GM23248 (cell line): ENCODE measurements around the gene ANGPT4. TPM values are rescaled to one million over a fixed set of nuclear protein-coding genes. Genes with fewer than 3 reads are reported as not detected.

Experiments
- DNase-seq: peaks from one replicate; pipeline ENCODE4 v3.0.0-alpha.2; 2015
- H2AFZ ChIP-seq: fragments of 200-600 bp; sonication (generic); 2 replicates; pipeline ENCODE4 v1.6.1; 2016; ENCODE audit warnings: antibody characterized with exemption
- H3F3A ChIP-seq: fragments of 200-600 bp; sonication (generic); 2 replicates; pipeline ENCODE4 v1.6.1; 2016; ENCODE audit warnings: mild to moderate bottlenecking, antibody characterized with exemption, mixed run types; ENCODE audit not compliant: insufficient read depth
- H3K27ac ChIP-seq: fragments of 200-600 bp; sonication (generic); 2 replicates; pipeline ENCODE4 v1.5.1; 2016; ENCODE audit warnings: mild to moderate bottlenecking
- H3K27me3 ChIP-seq: fragments of 200-600 bp; sonication (generic); replicated peaks from 2 replicates; pipeline ENCODE4 v1.6.1; 2016; ENCODE audit warnings: mild to moderate bottlenecking; ENCODE audit not compliant: insufficient read depth
- H3K36me3 ChIP-seq: fragments of 200-600 bp; sonication (generic); 2 replicates; pipeline ENCODE4 v1.6.1; 2016; ENCODE audit warnings: low read depth, mild to moderate bottlenecking
- H3K4me1 ChIP-seq: fragments of 200-600 bp; sonication (generic); 2 replicates; pipeline ENCODE4 v1.6.1; 2016; ENCODE audit warnings: mild to moderate bottlenecking; ENCODE audit not compliant: insufficient read depth
- H3K4me2 ChIP-seq: fragments of 200-600 bp; sonication (generic); one replicate; pipeline ENCODE4 v1.6.1; 2016; ENCODE audit warnings: mild to moderate bottlenecking; ENCODE audit not compliant: unreplicated experiment
- H3K4me3 ChIP-seq: fragments of 200-600 bp; sonication (generic); 2 replicates; pipeline ENCODE4 v1.5.1; 2016; ENCODE audit warnings: mild to moderate bottlenecking
- H3K79me2 ChIP-seq: fragments of 200-600 bp; sonication (generic); 2 replicates; pipeline ENCODE4 v1.6.1; 2016; ENCODE audit warnings: mild to moderate bottlenecking; ENCODE audit not compliant: insufficient read depth
- H3K9ac ChIP-seq: fragments of 200-600 bp; sonication (generic); 2 replicates; pipeline ENCODE4 v1.6.1; 2016; ENCODE audit warnings: mild to moderate bottlenecking
- H3K9me2 ChIP-seq: fragments of 200-600 bp; sonication (generic); 2 replicates; pipeline ENCODE4 v1.6.1; 2016; ENCODE audit warnings: mixed run types, mild to moderate bottlenecking, moderate library complexity; ENCODE audit not compliant: insufficient read depth
- H3K9me3 ChIP-seq: fragments of 200-600 bp; sonication (generic); one replicate; pipeline ENCODE4 v1.6.1; 2017; ENCODE audit warnings: low read depth
- H4K20me1 ChIP-seq: fragments of 200-600 bp; sonication (generic); 2 replicates; pipeline ENCODE4 v1.6.0; 2016; ENCODE audit not compliant: insufficient read depth
- EZH2 ChIP-seq: fragments of 200-600 bp; sonication (generic); IDR thresholded peaks from 2 replicates; pipeline ENCODE4 v1.6.1; 2018; ENCODE audit warnings: antibody characterized with exemption, mild to moderate bottlenecking; ENCODE audit not compliant: insufficient read depth, poor library complexity, severe bottlenecking
- EZH2phosphoT487 ChIP-seq: fragments of 200-600 bp; sonication (generic); IDR thresholded peaks from 2 replicates; pipeline ENCODE4 v1.6.1; 2018; ENCODE audit warnings: antibody characterized with exemption, moderate library complexity, mild to moderate bottlenecking, low read depth; ENCODE audit not compliant: insufficient read depth
- WGBS, 2 experiments: methylation state at CpG; one replicate each; pipeline ENCODE4 v1.1.6; 2015 to 2017; ENCODE audit warnings: low lambda C conversion rate in 2 of 2, low coverage in 1 of 2; ENCODE audit errors: missing lambda C conversion rate in 2 of 2; 5-methylcytosine and 5-hydroxymethylcytosine counted together
- in situ Hi-C: fragments of 300-500 bp; cut with MboI; formaldehyde crosslinking; loops from 2 replicates; pipeline ENCODE4 v1.15.0; 2020
- polyA plus RNA-seq: library from polyadenylated mRNA; unstranded; fragments of >200 nt; fragmentation: Nextera tagmentation; extraction: Ambion mirVana; gene quantifications from 2 replicates; pipeline ENCODE4 v1.2.1, GENCODE V29; 2016
- total RNA-seq: library from RNA; depleted of rRNA; stranded (reverse); fragments of >200 nt; shearing (Covaris generic); gene quantifications from 2 replicates; pipeline ENCODE4 v1.2.3, GENCODE V29; 2014

The ANGPT4 gene
- total and polyA plus RNA-seq, 2 experiments from 2014 or later: not detected

DNA sequence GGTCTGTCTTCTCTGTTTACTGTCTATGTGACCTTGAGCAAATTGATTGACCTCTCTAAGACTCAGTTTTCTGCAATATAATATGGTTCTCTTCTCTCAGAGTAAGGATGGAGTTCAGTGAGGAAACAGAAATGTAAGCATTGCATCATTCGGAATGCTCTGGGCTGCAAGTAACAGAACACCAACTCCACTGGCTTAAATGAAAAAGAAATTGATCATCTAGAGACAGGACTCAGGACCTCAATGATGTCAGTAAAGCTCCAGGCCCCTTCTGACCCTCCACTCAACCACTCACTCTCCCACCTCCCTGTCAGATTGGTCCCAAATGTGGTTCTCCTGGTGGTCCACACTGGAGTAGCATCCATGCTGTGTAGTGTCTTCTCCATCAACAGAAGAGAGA, 50.7 kb downstream of the ANGPT4 start:
- Histone ChIP-seq H3K9me2 (no peaks in the 10 kb centered on the region), H4K20me1 (no peaks in the 10 kb centered on the region), H3K4me3 (no peak overlapping the region), H3K27me3 (no peaks in the 10 kb centered on the region), H3K9ac (no peak overlapping the region), H3K4me2 (no peak overlapping the region), H3K4me1 (no peaks in the 10 kb centered on the region), H2AFZ (no peak overlapping the region), H3K9me3 (no peaks in the 10 kb centered on the region), H3K79me2 (no peaks in the 10 kb centered on the region), H3F3A (no peaks in the 10 kb centered on the region), H3K36me3 (no peaks in the 10 kb centered on the region), H3K27ac (no peak overlapping the region)
- TF ChIP-seq EZH2phosphoT487: no peak
- TF ChIP-seq EZH2: no peak
- WGBS, 2 experiments: 60 to 64% methylated on average over 1 of the region's 1 CpG
- in situ Hi-C loops: no loop called here
- no peak for DNase-seq

DNA sequence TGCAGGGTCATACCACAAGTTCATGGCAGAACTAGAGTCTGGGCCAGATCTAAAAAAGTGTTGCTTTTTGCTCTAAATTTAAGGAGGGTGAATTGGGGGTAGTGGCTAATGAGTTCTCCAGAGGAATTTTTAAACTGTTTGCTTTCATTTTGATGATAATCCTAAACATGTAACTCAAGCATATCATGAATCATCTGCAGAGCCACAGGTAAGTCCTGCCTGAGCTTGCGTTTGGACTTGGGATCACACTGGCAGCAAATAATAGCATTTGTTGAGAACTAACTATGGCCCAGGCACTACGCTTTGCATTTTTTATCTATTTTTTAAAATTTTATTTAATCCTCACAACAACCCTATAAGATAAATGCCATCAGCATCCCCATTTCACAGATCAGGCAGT, 55.2 kb downstream of the ANGPT4 start:
- TF ChIP-seq EZH2 (no peak), EZH2phosphoT487 (no peak)
- peaks cover 12% of the 10 kb centered on the region for H3F3A ChIP-seq
- no peaks in the 10 kb centered on the region for H3K36me3 ChIP-seq
- H3K27ac ChIP-seq: no peak overlapping the region
- H3K4me1 ChIP-seq: peaks cover 20% of the 10 kb centered on the region
- H3K27me3 ChIP-seq: no peaks in the 10 kb centered on the region
- no peak overlapping the region for H3K4me2 ChIP-seq
- H2AFZ ChIP-seq: no peak overlapping the region
- no peak overlapping the region for H3K9ac ChIP-seq
- no peaks in the 10 kb centered on the region for H3K79me2 ChIP-seq
- H3K9me3 ChIP-seq: no peaks in the 10 kb centered on the region
- no peak for DNase-seq
- H3K9me2 ChIP-seq: no peaks in the 10 kb centered on the region
- no peaks in the 10 kb centered on the region for H4K20me1 ChIP-seq
- 95 to 97% methylated on average over 2 of the region's 2 CpGs for WGBS, 2 experiments
- in situ Hi-C loops: no loop called here
- no peak overlapping the region for H3K4me3 ChIP-seq

DNA sequence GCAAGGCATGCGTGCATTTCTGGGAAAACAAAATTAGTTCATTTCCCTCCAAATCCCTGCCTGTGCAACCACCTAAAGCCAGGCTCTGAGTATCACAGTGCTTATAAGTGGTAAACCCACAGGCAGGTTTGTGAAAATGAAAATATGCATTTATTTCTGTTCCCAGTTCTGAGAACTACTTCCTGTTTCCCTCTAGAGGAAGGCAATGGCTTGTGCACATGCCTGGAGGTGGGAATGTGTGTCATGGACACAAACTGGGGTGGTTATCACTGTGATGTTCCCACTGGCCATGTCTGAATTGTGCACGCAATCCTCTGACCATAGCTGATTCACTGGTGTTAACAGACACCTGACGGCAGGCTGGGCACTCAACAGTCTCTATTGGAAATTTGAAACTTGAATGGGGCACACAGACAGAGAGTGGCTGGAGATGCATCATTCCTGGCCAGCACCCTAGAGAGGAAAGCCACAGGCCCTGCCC, 56.3 kb downstream of the ANGPT4 start:
- Histone ChIP-seq H4K20me1 (no peaks in the 10 kb centered on the region), H3K4me1 (peaks cover 27% of the 10 kb centered on the region), H3K9me2 (no peaks in the 10 kb centered on the region), H3K4me2 (peak overlapping the region; percentile 1), H2AFZ (no peak overlapping the region), H3K27ac (no peak overlapping the region), H3K9ac (no peak overlapping the region), H3K36me3 (no peaks in the 10 kb centered on the region), H3K27me3 (no peaks in the 10 kb centered on the region), H3K9me3 (no peaks in the 10 kb centered on the region), H3F3A (peaks cover 19% of the 10 kb centered on the region), H3K79me2 (no peaks in the 10 kb centered on the region), H3K4me3 (no peak overlapping the region)
- DNase-seq: peak; percentile 75
- in situ Hi-C loops: no loop called here
- 32 to 40% methylated on average over 3 of the region's 3 CpGs for WGBS, 2 experiments
- TF ChIP-seq EZH2phosphoT487 (no peak), EZH2 (no peak)

DNA sequence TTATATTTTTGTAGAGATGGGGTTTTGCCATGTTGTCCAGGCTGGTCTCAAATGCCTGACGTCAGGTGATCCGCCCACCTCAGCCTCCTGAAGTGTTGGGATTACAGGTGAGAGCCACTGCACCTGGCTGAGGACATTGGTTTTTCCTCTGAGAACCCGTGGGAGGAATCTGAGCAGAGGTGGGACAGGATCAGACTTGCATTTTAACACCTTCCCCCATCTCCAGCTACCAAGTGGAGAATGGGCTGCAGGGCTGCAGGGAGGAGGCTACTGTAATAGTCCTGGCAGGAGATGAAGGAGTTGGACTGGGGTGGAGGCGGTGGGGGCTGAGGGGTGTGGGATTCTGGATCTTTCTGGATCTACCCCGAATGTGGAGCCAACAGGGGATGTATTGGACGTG, 58.1 kb downstream of the ANGPT4 start:
- 84 to 85% methylated on average over 6 of the region's 6 CpGs for WGBS, 2 experiments
- Histone ChIP-seq H4K20me1 (no peaks in the 10 kb centered on the region), H3F3A (peaks cover 19% of the 10 kb centered on the region), H3K36me3 (no peaks in the 10 kb centered on the region), H3K9me2 (no peaks in the 10 kb centered on the region), H3K4me1 (peaks cover 27% of the 10 kb centered on the region), H3K9ac (no peak overlapping the region), H3K79me2 (no peaks in the 10 kb centered on the region), H2AFZ (no peak overlapping the region), H3K4me2 (no peak overlapping the region), H3K4me3 (no peak overlapping the region), H3K27ac (no peak overlapping the region), H3K9me3 (no peaks in the 10 kb centered on the region), H3K27me3 (no peaks in the 10 kb centered on the region)
- no peak for DNase-seq
- TF ChIP-seq EZH2phosphoT487 (no peak), EZH2 (no peak)
- in situ Hi-C loops: no loop called here

DNA sequence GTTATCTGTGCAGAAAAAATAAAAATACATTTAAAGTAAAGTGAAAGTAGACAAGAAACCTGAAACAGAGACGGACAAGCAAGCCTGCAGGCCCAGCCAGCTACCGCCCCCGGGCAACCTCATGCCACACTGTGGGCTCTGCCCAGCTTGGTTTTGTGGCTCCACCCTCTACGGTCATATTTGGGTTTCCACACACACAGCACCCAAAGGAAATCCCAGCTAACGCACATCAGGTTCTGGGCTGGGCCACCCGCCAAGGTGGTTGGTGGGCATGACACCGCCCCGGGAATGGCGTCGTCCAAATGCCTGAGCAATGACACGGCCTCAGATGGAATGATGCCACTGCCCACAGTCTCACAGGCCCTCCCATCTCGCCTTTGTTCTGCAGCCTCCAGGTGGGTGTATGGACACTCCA, 59.8 kb downstream of the ANGPT4 start:
- H3K9me2 ChIP-seq: no peaks in the 10 kb centered on the region
- no peaks in the 10 kb centered on the region for H3K9me3 ChIP-seq
- peaks cover 19% of the 10 kb centered on the region for H3F3A ChIP-seq
- peak overlapping the region; percentile 33 for H3K4me3 ChIP-seq
- TF ChIP-seq EZH2phosphoT487: no peak
- no peak for TF ChIP-seq EZH2
- DNase-seq: peak; percentile 93
- H3K36me3 ChIP-seq: no peaks in the 10 kb centered on the region
- peak overlapping the region; percentile 77 for H3K4me2 ChIP-seq
- 13 to 20% methylated on average over 12 of the region's 12 CpGs for WGBS, 2 experiments
- H3K79me2 ChIP-seq: no peaks in the 10 kb centered on the region
- H3K27ac ChIP-seq: peak overlapping the region; percentile 53
- no peaks in the 10 kb centered on the region for H4K20me1 ChIP-seq
- no peak overlapping the region for H2AFZ ChIP-seq
- H3K4me1 ChIP-seq: peaks cover 27% of the 10 kb centered on the region
- H3K9ac ChIP-seq: peak overlapping the region; percentile 34; the same call in 1 of the 2 replicates
- no peaks in the 10 kb centered on the region for H3K27me3 ChIP-seq
- in situ Hi-C loops: no loop called here
